H1 (cell line): ENCODE measurements around the gene FSTL4. TPM values are rescaled to one million over a fixed set of nuclear protein-coding genes. Genes with fewer than 3 reads are reported as not detected.

ENCODE experiments used
- BCL11A ChIP-seq, 2 experiments: IDR thresholded peaks; one replicate each; pipeline ENCODE4 v1.6.1; 2011; ENCODE audit warnings: low read depth in 2 of 2, low read length in 2 of 2, mild to moderate bottlenecking in 2 of 2
- CTBP2 ChIP-seq: IDR thresholded peaks from 2 replicates; pipeline ENCODE4 v1.7.0; 2011; ENCODE audit warnings: borderline replicate concordance, mild to moderate bottlenecking, moderate library complexity, mixed read lengths, low read length; ENCODE audit not compliant: insufficient read depth, insufficient read length
- HDAC2 ChIP-seq, 2 experiments: fragments of 300-600 bp in 1 of 2; sonication (generic) in 1 of 2; IDR thresholded peaks; 2 replicates each; pipeline ENCODE4 v1.6.1; 2011 to 2012; ENCODE audit warnings: low read depth in 2 of 2, low read length in 2 of 2, mild to moderate bottlenecking in 2 of 2, moderate library complexity in 2 of 2, borderline replicate concordance in 1 of 2, inconsistent platforms in 1 of 2
- HDAC6 ChIP-seq: IDR thresholded peaks from one replicate; pipeline ENCODE4 v1.7.1; 2012; ENCODE audit warnings: low read depth, mild to moderate bottlenecking, inconsistent platforms, low read length, moderate library complexity
- JUN ChIP-seq: IDR thresholded peaks from 2 replicates; pipeline ENCODE4 v1.6.1; 2011; ENCODE audit warnings: low read depth, mild to moderate bottlenecking, improper control_type of control experiment, low read length
- NRF1 ChIP-seq: IDR thresholded peaks from 2 replicates; pipeline ENCODE4 v1.6.1; 2011; ENCODE audit warnings: mild to moderate bottlenecking, low read depth, low read length, improper control_type of control experiment
- POLR2A ChIP-seq, 2 experiments: IDR thresholded peaks; 1 replicate in 1 of 2; 2 replicates in 1 of 2; pipeline ENCODE4 v1.6.1; 2011; ENCODE audit warnings: low read depth in 2 of 2, low read length in 2 of 2, mild to moderate bottlenecking in 2 of 2; ENCODE audit errors: control extremely low read depth in 1 of 2
- SRF ChIP-seq: IDR thresholded peaks from 2 replicates; pipeline ENCODE4 v1.6.1; 2011; ENCODE audit warnings: mild to moderate bottlenecking, low read depth, low read length, moderate library complexity
- TBP ChIP-seq: IDR thresholded peaks from 2 replicates; pipeline ENCODE4 v1.6.1; 2011; ENCODE audit warnings: low read depth, low read length, improper control_type of control experiment
- polyA plus RNA-seq, 7 experiments: library from polyadenylated mRNA; depleted of rRNA in 3 of 7; stranded (reverse) in 5 of 7; unstranded in 2 of 7; fragments of >200 nt in 5 of 7; fragments of 200-250 nt in 2 of 7; gene quantifications; 1 replicate in 5 of 7; 2 replicates in 1 of 7; 4 replicates in 1 of 7; pipeline versions ENCODE4 v1.2.1 to v1.2.3, GENCODE V29; 2011 to 2013; ENCODE audit warnings: missing spikeins in 2 of 7, mixed read lengths in 2 of 7
- total RNA-seq: library from RNA; stranded (reverse); fragmentation: NEBNext Ultra II Directional; extraction: Animal tissue kit (Norgen Biotek cat#: 25700); gene quantifications from 2 replicates; pipeline ENCODE4 v1.2.1, GENCODE V29; 2021
- TF ChIP-seq, protein P1 (sequence below): fragments of 300-600 bp; sonication (generic); IDR thresholded peaks from 2 replicates; pipeline ENCODE4 v1.7.1; 2012; ENCODE audit warnings: low read length, moderate library complexity, mild to moderate bottlenecking, inconsistent platforms; ENCODE audit not compliant: insufficient replicate concordance

Gene FSTL4
- total and polyA plus RNA-seq, 2 of the 8 experiments (the other 6 are each of a cell fraction or from before 2014, with no cell fraction given): 3.1 to 4.1 TPM

DNA sequence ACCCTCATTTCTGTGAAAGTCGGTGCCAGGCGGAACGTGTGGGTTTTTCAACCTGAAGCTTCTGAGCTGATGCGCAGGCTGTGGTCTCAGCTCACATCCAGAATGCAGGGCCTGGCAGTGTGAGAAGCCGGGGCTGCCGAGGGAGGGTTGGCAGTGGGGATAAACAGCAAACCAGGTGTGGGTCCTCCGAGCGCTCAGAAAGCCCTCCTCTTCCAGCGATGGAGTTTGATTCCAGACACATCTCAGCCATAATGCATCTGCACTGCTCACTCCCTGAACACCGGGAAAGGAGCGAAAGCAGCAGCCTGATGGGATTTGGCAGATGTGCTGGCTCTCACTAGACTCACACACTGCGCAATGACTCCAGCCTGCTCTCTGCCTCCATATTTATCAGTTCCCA lies 280.4 kb downstream of the FSTL4 start (continued):
- TF ChIP-seq, protein P1, sequence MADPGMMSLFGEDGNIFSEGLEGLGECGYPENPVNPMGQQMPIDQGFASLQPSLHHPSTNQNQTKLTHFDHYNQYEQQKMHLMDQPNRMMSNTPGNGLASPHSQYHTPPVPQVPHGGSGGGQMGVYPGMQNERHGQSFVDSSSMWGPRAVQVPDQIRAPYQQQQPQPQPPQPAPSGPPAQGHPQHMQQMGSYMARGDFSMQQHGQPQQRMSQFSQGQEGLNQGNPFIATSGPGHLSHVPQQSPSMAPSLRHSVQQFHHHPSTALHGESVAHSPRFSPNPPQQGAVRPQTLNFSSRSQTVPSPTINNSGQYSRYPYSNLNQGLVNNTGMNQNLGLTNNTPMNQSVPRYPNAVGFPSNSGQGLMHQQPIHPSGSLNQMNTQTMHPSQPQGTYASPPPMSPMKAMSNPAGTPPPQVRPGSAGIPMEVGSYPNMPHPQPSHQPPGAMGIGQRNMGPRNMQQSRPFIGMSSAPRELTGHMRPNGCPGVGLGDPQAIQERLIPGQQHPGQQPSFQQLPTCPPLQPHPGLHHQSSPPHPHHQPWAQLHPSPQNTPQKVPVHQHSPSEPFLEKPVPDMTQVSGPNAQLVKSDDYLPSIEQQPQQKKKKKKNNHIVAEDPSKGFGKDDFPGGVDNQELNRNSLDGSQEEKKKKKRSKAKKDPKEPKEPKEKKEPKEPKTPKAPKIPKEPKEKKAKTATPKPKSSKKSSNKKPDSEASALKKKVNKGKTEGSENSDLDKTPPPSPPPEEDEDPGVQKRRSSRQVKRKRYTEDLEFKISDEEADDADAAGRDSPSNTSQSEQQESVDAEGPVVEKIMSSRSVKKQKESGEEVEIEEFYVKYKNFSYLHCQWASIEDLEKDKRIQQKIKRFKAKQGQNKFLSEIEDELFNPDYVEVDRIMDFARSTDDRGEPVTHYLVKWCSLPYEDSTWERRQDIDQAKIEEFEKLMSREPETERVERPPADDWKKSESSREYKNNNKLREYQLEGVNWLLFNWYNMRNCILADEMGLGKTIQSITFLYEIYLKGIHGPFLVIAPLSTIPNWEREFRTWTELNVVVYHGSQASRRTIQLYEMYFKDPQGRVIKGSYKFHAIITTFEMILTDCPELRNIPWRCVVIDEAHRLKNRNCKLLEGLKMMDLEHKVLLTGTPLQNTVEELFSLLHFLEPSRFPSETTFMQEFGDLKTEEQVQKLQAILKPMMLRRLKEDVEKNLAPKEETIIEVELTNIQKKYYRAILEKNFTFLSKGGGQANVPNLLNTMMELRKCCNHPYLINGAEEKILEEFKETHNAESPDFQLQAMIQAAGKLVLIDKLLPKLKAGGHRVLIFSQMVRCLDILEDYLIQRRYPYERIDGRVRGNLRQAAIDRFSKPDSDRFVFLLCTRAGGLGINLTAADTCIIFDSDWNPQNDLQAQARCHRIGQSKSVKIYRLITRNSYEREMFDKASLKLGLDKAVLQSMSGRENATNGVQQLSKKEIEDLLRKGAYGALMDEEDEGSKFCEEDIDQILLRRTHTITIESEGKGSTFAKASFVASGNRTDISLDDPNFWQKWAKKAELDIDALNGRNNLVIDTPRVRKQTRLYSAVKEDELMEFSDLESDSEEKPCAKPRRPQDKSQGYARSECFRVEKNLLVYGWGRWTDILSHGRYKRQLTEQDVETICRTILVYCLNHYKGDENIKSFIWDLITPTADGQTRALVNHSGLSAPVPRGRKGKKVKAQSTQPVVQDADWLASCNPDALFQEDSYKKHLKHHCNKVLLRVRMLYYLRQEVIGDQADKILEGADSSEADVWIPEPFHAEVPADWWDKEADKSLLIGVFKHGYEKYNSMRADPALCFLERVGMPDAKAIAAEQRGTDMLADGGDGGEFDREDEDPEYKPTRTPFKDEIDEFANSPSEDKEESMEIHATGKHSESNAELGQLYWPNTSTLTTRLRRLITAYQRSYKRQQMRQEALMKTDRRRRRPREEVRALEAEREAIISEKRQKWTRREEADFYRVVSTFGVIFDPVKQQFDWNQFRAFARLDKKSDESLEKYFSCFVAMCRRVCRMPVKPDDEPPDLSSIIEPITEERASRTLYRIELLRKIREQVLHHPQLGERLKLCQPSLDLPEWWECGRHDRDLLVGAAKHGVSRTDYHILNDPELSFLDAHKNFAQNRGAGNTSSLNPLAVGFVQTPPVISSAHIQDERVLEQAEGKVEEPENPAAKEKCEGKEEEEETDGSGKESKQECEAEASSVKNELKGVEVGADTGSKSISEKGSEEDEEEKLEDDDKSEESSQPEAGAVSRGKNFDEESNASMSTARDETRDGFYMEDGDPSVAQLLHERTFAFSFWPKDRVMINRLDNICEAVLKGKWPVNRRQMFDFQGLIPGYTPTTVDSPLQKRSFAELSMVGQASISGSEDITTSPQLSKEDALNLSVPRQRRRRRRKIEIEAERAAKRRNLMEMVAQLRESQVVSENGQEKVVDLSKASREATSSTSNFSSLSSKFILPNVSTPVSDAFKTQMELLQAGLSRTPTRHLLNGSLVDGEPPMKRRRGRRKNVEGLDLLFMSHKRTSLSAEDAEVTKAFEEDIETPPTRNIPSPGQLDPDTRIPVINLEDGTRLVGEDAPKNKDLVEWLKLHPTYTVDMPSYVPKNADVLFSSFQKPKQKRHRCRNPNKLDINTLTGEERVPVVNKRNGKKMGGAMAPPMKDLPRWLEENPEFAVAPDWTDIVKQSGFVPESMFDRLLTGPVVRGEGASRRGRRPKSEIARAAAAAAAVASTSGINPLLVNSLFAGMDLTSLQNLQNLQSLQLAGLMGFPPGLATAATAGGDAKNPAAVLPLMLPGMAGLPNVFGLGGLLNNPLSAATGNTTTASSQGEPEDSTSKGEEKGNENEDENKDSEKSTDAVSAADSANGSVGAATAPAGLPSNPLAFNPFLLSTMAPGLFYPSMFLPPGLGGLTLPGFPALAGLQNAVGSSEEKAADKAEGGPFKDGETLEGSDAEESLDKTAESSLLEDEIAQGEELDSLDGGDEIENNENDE: no peak
- no peak for TF ChIP-seq TBP
- no peak for TF ChIP-seq POLR2A (IDR thresholded peaks at IDR 0.05; ENCODE audit: control extremely low read depth in 1 of 2, low read depth in 2 of 2, low read length in 2 of 2)
- TF ChIP-seq SRF: no peak
- TF ChIP-seq JUN: no peak
- no peak for TF ChIP-seq HDAC6
- no peak for TF ChIP-seq NRF1
- TF ChIP-seq HDAC2 (IDR thresholded peaks at IDR 0.05; ENCODE audit: borderline replicate concordance in 1 of 2, low read depth in 2 of 2, low read length in 2 of 2): no peak
- no peak for TF ChIP-seq CTBP2
- TF ChIP-seq BCL11A (IDR thresholded peaks at IDR 0.05; ENCODE audit: low read depth in 2 of 2, low read length in 2 of 2): no peak
